ENCODE results near the gene ALDH3A1. TPM values are rescaled to one million over a fixed set of nuclear protein-coding genes. Genes with fewer than 3 reads are reported as not detected.
"Not testable (repeated sequence)": the region's sequence is repeated elsewhere in the genome, so short reads cannot be mapped to it uniquely, and the experiment has no call there.

ALDH3A1 gene
- total RNA-seq, 4 donors from 2014 or later = 28.3 to 93.0 (median 64.0) TPM

DNA sequence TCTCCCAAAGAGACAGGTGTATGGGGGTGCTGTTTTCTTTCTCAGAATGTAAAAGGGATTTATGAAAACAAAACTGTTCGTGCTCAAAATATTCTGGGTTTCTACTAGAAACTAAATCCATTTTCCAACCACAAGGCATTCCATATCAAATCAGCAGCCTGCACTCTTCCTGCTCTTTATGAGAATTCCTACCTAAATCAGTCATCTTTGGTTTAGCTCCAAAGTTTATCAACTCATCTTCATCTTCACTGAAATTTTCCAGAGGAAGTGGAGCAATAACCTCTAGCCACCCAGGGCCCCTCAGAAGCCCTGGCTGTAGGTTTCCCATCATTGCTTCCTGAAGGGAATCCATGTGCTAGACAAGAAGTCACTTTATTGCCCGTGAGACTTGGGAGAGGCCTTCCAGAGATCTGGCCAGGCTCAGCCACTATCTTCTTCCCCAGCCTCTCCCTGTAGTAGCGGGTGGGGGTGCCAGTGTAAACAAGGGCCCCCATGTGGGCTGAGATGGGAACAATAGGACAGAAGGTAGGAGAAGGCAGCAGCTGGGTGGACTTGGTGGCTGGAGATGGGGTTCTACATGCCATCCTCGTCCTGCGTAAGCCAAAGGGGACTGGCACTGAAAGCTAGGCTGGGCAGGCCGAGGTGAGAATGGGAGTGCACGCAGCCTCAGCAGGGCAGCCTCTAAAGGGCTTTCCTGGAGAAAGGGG, 22.0 kb upstream of the ALDH3A1 start:
- DNase-seq (ENCODE audit: low spot score in 2 of 2) = no peak
- TF ChIP-seq, protein P1, sequence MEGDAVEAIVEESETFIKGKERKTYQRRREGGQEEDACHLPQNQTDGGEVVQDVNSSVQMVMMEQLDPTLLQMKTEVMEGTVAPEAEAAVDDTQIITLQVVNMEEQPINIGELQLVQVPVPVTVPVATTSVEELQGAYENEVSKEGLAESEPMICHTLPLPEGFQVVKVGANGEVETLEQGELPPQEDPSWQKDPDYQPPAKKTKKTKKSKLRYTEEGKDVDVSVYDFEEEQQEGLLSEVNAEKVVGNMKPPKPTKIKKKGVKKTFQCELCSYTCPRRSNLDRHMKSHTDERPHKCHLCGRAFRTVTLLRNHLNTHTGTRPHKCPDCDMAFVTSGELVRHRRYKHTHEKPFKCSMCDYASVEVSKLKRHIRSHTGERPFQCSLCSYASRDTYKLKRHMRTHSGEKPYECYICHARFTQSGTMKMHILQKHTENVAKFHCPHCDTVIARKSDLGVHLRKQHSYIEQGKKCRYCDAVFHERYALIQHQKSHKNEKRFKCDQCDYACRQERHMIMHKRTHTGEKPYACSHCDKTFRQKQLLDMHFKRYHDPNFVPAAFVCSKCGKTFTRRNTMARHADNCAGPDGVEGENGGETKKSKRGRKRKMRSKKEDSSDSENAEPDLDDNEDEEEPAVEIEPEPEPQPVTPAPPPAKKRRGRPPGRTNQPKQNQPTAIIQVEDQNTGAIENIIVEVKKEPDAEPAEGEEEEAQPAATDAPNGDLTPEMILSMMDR (IDR thresholded peaks at IDR 0.05) = no peak
- no peak for TF ChIP-seq POLR2A (IDR thresholded peaks at IDR 0.05)
- H3K4me3 ChIP-seq (ENCODE audit: low read depth, poor library complexity, severe bottlenecking) = no peak overlapping the region
- intact Hi-C loops (cut with DNase I; ENCODE audit: low total_unique reads) = loop anchor here (5.0 kb wide), 1 partner anchor 253 kb away; no protein-coding TSS in a partner anchor
- 78 to 80% methylated on average over 6 to 7 of the region's 7 CpGs for WGBS, 2 donors

DNA sequence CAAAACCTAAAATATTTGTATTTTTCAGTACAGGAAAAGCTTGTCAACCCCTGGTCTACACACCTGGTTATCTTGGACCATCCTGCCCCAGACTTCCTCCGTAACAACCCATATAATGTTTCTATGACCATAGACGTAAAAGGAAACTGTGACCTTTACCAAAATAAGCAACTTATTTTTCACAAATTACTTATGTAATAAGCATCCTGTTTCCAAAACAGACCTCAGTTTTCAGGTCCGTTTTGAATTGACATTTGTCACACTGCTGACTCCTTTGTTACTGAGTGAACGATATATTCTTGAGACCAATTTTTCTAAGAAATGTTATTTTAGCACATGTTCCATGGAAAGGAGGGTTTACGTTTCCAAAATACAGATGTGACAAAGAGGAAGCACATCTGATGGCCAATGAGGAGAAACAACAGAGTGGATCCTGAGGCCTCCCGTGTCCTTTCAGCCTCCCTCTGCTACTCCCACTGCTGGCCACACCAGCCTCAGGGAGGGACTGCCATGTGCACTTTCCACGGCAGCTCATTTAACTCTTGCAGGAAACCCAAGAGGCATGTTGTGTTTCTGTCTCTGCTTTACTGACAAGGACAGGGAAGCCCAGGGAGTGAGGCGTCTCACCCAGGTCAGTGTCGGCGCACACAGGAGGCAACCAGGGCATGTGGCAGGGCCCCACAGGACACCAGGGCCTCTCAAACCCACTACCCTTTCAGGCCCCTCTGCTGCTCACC, 20.1 kb upstream of the ALDH3A1 start:
- DNase-seq (ENCODE audit: low spot score in 2 of 2) = no peak
- intact Hi-C loops (cut with DNase I; ENCODE audit: low total_unique reads) = loop anchor here (5.0 kb wide), 1 partner anchor 251 kb away; no protein-coding TSS in a partner anchor
- TF ChIP-seq POLR2A (IDR thresholded peaks at IDR 0.05) = no peak
- TF ChIP-seq, protein P1 (IDR thresholded peaks at IDR 0.05) = no peak
- H3K4me3 ChIP-seq (ENCODE audit: low read depth, poor library complexity, severe bottlenecking) = no peak overlapping the region
- WGBS, 2 donors = 61 to 66% methylated on average over 10 of the region's 10 CpGs

DNA sequence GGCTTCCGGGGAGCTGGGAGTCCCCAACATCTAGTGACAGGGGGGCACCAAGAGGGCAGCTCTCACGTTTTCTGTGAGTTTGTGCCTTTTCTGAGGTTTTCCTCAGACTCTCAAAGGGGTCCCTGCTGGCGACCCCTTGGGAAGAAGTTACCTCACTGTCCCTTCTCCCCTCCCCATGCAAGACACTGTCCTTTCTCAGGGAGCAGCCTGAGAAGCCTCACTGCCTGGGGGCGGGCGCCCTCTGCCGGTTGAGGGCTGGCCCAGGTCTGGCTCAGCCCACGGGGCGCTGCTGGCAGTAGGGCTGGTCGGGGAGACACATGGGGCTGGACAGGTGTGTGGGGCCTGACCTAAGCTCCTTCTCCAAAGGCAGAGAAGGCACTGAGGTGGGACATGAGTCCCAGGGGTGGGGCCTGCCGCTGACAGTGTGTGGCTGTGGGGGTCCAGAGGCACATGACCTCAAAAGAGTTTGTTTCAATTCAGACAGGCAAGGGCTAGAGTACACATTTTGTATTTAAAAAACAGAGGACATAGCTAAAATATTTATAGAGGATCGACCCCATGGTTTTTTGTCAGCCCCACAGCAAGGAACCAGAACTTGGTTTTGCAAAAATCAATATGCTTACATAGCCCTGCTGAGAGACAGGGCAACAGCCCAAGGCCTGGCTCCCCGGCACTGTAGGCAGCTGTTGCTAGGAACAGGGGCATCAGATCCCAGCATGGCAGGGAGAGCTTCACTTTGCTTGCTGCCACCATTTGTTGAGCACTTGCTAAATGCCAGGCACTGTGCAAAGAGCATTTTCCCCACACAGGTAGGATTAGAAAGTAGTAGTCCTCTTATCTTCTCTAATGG, 18.5 kb upstream of the ALDH3A1 start:
- TF ChIP-seq, protein P1 (IDR thresholded peaks at IDR 0.05) = peak in 1 of 3 donors; percentile 60
- TF ChIP-seq POLR2A (IDR thresholded peaks at IDR 0.05) = no peak
- WGBS, 2 donors = 16 to 21% methylated on average over 12 of the region's 12 CpGs
- intact Hi-C loops (cut with DNase I; ENCODE audit: low total_unique reads) = loop anchor here (5.0 kb wide), 1 partner anchor 249 kb away; no protein-coding TSS in a partner anchor
- DNase-seq (ENCODE audit: low spot score in 2 of 2) = peak; percentile 62 to 93
- no peak overlapping the region for H3K4me3 ChIP-seq (ENCODE audit: low read depth, poor library complexity, severe bottlenecking)

DNA sequence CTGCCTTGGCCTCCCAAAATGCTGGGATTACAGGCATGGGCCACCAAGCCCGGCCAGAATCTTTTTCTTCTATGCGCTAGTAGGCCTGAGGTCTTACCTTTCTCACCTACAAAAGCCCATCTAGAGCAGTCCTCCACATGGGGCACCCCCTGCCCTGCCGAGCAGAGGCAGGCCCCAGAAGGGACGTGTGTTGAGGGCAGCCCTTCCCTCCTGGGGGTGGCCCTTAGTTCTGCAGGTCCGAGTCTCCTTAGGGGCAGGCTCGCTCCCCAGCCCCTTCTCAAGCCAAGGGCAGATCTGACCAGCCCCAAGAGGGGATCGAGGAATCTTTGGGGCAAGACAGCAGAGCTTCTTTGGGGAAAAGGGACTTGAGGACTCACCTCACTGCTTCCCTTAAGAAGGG, 17.9 kb upstream of the ALDH3A1 start:
- H3K4me3 ChIP-seq (ENCODE audit: low read depth, poor library complexity, severe bottlenecking) = no peak overlapping the region
- no peak for DNase-seq (ENCODE audit: low spot score in 2 of 2)
- intact Hi-C loops (cut with DNase I; ENCODE audit: low total_unique reads) = loop anchor here (5.0 kb wide), 1 partner anchor 249 kb away; no protein-coding TSS in a partner anchor
- no peak for TF ChIP-seq POLR2A (IDR thresholded peaks at IDR 0.05)
- TF ChIP-seq, protein P1 (IDR thresholded peaks at IDR 0.05) = no peak
- WGBS, 2 donors = 72 to 75% methylated on average over 6 to 7 of the region's 7 CpGs

DNA sequence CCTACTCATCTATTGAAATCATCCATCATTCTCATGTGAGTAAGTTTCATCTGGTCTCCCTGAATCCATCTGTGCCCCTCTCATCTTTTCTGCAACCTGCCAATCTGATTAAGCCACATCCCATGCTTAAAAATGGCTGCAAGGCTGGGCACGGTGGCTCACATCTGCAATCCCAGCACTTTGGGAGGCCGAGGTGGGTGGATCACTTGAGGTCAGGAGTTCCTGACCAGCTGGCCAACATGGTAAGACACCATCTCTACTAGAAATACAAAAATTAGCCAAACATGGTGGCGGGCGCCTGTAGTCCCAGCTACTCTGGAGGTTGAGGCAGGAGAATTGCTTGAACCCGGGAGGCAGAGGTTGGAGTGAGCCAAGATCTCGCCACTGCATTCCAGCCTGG, 15.9 kb upstream of the ALDH3A1 start:
- 89 to 96% methylated on average over 6 of the region's 6 CpGs for WGBS, 2 donors
- DNase-seq (ENCODE audit: low spot score in 2 of 2) = peak in 1 of 2 donors; percentile 48
- intact Hi-C loops (cut with DNase I; ENCODE audit: low total_unique reads); H3K4me3 ChIP-seq (ENCODE audit: low read depth, poor library complexity, severe bottlenecking): not testable (repeated sequence)

Measured in lower leg skin (tissue), 4 donors.